Measurements from ENCODE around the gene MTFP1.
"Not testable (repeated sequence)": the region's sequence is repeated elsewhere in the genome, so short reads cannot be mapped to it uniquely, and the experiment has no call there.

Gene MTFP1

GRCh38 chr22:30402028-30402765 is 23.4 kb upstream of the MTFP1 start:
- no peak for DNase-seq (ENCODE audit: low read depth)

- DNase-seq (ENCODE audit: low read depth): not testable (repeated sequence)
Observed at GRCh38 chr22:30402766-30403104, 22.8 kb upstream of the MTFP1 start.

GRCh38 chr22:30404307-30404706 is 21.3 kb upstream of the MTFP1 start:
- DNase-seq (ENCODE audit: low read depth): no peak

DNA sequence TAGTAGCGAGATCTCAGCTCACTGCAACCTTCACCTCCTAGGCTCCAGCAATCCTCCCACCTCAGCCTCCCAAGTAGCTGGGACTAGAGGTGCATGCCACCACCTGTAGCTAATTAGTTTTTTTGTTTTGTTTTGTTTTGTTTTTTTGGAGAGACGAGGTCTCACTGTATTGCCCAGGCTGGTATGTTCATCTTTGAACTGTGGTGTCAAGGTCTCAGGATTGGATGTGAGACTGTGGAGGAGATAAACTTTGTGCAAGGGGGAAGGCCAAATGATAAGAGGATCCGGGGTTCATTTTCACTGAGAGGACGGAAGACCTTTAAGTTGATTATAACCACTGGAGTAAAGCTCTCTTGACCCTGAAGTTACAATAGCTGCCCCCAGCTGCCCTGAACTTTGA is 19.8 kb upstream of the MTFP1 start:
- DNase-seq (ENCODE audit: low read depth): no peak

DNA sequence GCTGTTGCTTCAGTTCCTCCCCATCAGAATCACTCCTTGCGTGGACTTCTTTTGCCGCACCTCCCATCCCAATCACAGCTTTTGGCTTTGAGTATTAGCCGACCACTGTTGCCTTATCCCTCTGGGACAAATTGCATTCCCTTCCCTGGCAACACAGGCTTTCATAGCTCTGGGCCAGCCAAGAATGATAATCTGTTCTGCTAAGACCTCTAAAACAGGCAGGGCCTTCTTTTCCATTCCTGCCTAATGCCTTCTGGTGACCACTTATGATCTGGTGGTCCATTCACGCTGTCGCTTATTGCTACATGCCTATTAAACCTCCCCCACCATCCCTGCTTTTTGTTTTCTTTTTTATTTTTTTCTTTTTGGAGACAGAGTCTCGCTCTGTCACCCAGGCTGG is 19.2 kb upstream of the MTFP1 start:
- no peak for DNase-seq (ENCODE audit: low read depth)

DNA sequence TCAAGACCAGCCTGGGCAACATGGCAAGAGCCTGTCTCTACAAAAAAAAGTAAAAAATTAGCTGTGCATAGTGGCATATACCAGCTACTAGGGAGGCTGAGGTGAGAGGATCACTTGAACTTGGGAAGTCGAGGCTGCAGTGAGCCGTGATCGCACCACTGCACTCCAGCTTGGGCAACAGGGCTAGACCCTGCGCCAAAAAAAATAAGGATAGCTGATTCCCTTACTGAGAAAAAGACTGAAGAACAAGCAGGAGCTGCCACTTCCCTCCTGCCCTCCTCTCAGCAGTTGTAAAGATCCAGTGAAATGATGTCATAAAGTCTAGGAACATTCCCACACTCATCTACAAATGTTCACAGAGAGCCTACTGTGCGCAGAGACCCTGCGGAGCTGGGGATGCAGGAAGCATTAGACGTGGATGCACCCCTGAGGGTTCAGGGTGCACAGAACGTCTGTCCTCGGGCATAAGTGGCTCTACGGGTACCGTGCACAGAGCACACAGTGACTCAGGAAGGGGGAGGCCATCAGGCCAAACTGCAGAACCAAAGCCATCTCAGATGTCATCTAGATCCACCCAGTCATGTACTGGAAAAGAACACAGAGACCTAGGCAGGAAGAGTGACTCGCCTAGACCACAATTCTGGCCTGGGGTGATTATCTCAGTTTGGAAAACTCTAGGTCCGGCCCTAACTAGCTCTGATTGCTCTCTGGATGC is 17.0 kb upstream of the MTFP1 start:
- DNase-seq (ENCODE audit: low read depth): no peak

- no peak for DNase-seq (ENCODE audit: low read depth)
Observed at GRCh38 chr22:30411780-30412179, 13.8 kb upstream of the MTFP1 start.

DNA sequence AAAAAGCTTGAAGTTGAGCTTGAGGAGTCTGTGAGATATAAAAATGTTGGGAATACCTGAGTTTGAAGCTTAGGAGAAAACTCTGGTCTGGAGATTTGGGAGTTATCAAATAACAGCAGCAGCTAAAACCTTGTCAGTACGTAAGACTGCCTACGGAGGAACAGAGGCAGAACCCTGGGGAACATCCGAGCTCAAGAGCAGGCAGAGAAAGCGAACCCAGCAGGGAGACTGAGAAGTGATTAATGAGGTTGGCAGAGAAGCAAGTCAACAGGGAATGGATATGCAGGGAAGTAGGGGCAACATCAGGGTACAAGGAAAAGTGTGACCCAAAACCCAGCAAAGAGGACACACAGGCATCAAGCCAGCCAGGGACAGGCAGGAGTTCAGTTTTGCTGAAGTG is 12.6 kb upstream of the MTFP1 start:
- DNase-seq (ENCODE audit: low read depth): no peak

DNA sequence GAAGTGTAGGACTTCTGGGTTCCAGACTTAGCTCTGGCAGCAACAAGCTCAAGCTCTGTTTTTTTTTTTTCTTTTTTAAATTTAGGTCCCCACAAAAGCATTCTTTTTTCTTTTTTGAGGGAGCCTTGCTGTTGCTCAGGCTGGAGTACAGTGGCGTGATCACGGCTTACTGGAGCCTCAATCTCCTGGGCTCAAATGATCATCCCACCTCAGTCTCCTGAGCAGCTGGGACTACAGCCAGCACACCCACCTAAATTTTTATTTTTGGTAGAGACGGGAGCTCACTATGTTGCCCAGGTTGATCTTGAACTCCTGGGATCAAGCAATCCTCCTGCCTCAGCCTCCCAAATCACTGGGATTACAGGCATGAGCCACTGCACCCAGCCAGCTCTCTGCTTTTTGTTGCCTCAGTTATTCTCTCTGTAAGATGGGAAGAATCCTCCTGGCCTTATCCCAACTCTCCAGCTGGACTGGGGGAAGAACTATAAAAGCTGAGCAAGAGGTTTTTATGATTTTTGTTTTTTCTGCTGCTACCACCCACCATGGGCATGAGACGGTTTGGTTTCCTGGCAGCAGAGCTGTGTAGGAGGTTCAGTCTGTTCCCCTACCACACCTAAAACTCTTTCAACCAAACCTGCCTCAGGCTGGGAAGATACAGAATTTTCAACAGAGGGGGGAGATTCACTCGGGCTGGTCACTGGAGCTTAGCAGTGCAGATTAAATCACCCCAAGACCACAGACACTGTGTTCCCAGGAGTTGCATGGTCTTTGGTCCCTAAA is 11.6 kb upstream of the MTFP1 start:
- no peak for DNase-seq (ENCODE audit: low read depth)

GRCh38 chr22:30414525-30415047 is 11.0 kb upstream of the MTFP1 start:
- no peak for DNase-seq (ENCODE audit: low read depth)

DNA sequence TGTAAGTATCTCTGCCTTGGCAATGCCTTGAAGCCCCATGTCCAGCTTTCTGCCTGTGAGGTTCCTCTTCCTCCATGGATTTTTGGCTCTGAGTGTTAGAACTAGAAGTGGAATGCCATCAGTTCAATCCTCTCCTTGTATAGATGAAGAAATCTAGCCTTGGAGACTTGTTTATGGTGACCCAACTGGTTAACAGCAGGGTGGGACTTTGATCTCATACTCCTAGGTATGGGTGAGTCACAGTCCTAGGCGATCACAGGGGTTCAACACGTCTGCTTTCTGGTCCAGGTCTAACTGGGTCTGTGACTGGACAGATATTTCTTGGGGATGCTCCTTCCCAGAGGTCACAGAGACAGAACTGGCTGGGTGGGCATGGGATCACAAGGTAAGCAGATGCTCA is 9.2 kb upstream of the MTFP1 start:
- DNase-seq (ENCODE audit: low read depth): no peak

- no peak for DNase-seq (ENCODE audit: low read depth)
Observed at GRCh38 chr22:30416837-30417236, 8.7 kb upstream of the MTFP1 start.

DNA sequence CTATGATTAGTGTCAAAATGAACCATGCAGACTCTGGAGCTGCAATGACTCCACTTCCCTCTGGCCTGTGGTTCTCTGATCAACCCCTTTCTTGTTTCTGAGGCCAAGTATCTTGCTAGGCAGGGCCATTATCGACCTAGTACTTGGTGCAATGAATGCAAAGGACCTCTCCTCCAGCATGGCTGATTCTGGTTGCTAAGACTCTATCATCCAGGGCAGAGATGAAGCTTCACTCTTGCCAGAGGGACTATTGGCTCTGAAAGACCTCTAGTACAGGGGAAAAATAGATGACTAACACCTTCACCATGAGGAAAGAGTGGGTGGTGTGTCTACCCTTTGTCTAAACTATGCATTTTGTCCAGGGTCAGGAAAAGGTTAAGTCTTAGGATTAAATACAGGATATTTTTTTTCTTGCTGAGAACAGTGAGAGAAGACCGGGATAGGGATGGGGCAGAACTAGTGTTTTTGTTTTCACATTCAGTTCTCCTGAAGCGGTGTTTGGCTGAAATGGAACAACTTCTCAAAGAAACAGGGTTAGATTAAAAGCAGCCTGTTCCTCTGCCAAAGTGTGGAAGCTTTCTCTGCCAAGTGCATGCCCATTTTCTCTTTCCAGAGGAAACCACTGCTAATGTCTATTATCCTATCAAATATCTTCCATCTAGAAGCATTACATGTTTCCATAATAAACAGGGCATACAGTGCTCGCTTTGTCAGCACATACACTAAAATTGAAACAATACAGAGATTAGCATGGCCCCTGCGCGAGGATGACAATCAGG is 5.0 kb upstream of the MTFP1 start:
- DNase-seq (ENCODE audit: low read depth): no peak

- DNase-seq (ENCODE audit: low read depth): no peak
Observed at GRCh38 chr22:30421695-30422480, 3.7 kb upstream of the MTFP1 start.

DNA sequence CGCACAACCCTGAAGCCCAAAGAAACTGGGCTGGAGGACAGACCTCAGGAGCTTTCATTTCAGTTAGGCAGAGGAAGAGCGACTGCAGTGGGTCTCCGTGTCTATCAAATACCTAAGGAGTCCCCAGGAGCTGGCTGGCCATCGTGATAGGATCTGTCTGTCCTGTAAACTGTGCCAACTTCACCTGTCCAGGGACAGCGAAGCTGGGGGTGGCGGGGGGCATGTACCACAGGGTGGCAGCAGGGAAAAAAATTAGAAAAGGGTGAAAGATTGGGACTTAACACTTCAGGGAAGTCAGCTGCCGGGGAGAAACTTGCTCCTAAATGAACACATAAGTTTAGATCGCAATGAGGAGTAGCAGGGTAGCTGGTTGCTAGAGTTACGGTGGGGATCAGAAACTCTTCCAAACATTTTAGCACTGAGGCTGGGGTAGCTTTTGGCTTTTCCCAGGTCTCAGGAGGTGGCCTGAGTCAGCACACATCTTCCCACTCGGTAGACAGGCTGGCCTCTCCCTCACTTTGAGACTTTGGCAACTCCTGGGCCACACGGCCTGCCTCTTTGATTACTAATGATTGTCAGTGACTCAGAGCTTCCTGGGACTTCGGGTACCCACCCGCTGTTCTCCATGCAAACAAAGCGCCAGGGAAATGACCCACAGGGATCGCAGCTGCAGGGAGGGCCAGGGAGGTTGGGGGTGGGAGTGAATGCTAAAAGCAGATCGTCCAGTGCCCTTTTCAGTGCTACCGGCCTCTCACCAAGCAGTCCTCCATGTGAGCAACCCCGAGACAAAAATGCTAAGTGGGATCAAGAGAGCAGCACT is 2.9 kb upstream of the MTFP1 start:
- DNase-seq (ENCODE audit: low read depth): peak; percentile 43

DNA sequence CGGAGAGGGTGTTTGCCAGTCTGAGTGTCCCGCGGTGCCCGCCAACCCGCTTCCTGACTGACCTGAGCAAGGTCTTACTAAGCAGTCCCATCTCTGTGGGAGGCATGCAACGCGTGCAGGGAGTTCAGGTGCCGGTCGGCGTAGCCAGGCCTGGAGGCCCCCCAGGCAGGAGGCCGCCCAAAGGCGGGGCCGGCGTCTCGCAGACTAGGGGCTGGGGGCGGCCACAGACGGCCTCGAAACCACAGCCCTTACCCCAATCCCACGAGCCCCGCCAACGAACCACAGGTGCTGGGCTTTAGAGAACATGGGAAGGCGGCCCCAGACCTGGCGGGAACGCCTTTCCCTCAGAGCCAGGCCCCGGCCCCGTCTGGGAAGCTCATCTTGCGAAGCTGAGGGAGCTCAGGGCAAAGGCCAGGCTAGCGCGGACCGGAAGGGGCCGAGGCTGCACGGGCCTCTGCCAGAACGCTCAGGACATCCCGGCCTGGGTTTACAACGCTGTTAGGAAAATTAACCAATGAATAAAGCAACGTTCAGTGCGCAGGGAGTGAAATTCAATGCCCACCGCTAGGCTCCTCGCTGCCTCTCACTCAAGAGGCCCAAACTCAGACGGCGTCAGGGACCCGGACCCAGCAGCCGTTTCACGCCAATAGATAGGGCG is 2.1 kb upstream of the MTFP1 start:
- peak; percentile 70 for DNase-seq (ENCODE audit: low read depth)

DNA sequence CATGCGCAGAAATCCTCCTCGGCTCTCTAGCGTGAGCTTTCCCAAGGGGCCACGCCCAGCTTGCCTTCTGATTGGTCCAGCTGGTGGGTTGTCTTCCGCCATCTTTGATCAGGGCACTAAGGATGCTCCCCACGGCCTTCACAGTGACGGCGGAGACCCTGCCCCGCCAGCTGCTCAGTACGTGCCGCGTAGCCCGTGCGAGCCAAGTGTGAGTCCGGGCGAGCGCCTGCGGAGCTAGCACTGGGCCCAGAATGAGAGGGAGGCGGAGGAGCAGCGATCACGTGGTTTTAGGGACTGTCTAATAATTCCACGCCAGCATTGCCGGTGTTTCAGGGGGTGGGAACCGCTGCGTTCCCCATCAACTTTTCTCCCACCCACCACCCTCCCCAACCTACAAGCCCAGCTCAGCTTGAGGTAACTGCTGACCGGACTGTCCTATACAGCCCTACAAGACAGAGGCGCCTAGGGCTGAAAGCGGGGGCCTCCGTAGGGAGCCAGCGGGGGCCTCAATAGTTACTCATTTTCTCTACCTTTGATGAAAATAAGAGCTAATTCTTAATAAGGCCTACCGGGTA is 1.5 kb upstream of the MTFP1 start:
- peak; percentile 96 for DNase-seq (ENCODE audit: low read depth)

DNA sequence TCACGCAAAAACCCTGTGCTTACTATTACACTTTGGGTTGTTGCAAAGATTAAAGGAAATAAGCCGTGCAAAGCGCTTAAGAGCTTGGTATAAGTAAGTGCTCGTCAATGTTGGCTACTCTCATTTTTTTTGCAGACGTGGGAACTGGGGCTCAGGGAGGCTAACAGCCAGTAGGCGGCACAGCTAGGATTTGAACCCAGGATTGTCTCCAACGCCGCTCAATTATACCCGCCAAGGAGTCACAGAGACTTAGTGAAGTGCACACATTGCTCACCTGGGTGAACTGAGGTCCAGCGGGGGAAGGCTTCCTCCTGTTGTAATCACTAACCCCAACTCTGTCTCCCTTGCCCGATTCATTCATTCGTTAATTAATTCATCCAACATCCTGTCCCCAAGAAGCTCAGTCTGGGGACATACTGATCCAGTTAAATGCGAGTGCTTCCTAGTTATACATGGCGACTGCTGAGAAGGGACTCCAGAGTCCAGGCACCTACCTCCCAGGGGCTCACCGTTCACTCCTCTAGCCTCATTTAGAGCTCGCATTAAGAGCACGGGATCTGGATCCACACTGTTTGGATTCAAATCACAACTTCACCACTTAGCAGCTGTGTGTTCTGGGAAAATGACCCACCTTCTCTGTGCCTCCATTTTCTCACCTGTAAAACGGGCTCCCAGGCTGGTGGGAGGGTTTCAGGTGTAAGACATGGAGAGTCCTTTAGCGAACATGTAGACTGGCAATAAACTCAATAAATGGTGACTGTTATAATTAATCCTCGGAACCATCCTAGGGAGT is 838 bp upstream of the MTFP1 start:
- DNase-seq (ENCODE audit: low read depth): no peak

GRCh38 chr22:30425327-30425615 is 297 bp upstream of the MTFP1 start:
- no peak for DNase-seq (ENCODE audit: low read depth)

Data from activated T-cell treated with anti-CD3 and anti-CD28 coated beads for 48 hours (primary cell).